HepG2 (cell line): ENCODE data around the gene EOLA1. TPM values are rescaled to one million over a fixed set of nuclear protein-coding genes. Genes with fewer than 3 reads are reported as not detected.
"Not testable (repeated sequence)": the region's sequence is repeated elsewhere in the genome, so short reads cannot be mapped to it uniquely, and the experiment has no call there.

ENCODE experiments used
- ATAC-seq: fragments of 200-7000 bp; cut with Tn5 transposase; 3 replicates; pipeline ENCODE4 v1.9.1; 2020; ENCODE audit warnings: mild to moderate bottlenecking, moderate library complexity
- BruUV-seq: library from RNA; stranded (reverse); fragments of 400-500 nt; replicated peaks from 2 replicates; lab custom pipeline; 2021; lab: Mats Ljungman, UMichigan
- CTCF ChIA-PET: fragments of 300-600 bp; formaldehyde crosslinking; extraction: SDS; loops from one replicate; lab custom pipeline; 2021; ENCODE audit warnings: low total read pairs, inconsistent platforms, low intra/inter-chr PET ratio; lab: Yijun Ruan, JAX
- POLR2A ChIA-PET: fragments of 350-600 bp; sonication (Branson Sonifier 250); formaldehyde crosslinking; loops from one replicate; lab custom pipeline; 2020; ENCODE audit warnings: antibody characterized with exemption, inconsistent platforms; lab: Yijun Ruan, JAX
- DNase-seq: peaks from one replicate; pipeline ENCODE4 v3.0.0-alpha.2; 2015; ENCODE audit warnings: low spot score
- FAIRE-seq: peaks from 3 replicates; lab custom pipeline; 2011; peaks lifted over from hg19 to GRCh38; lab: Jason Lieb, UNC
- H2AFZ ChIP-seq: one replicate; pipeline ENCODE4 v1.6.1; 2011; ENCODE audit warnings: low read length, inconsistent platforms
- H3K27ac ChIP-seq: fragments of 300-600 bp; 3 replicates; pipeline ENCODE4 v1.8.0; 2011; ENCODE audit warnings: mixed run types, mild to moderate bottlenecking, mixed read lengths, low read length, inconsistent platforms; ENCODE audit not compliant: insufficient read depth; ENCODE audit errors: extremely low read length
- H3K27me3 ChIP-seq, 2 experiments: fragments of 200-600 bp in 1 of 2; 2 replicates in 1 of 2; 3 replicates in 1 of 2; pipeline versions ENCODE4 v1.6.0 to v1.8.0; 2011; ENCODE audit warnings: low read length in 2 of 2, mild to moderate bottlenecking in 2 of 2, moderate library complexity in 2 of 2, inconsistent platforms in 1 of 2; ENCODE audit not compliant: insufficient read depth in 2 of 2, control insufficient read depth in 1 of 2
- H3K36me3 ChIP-seq, 2 experiments: fragments of 200-600 bp in 1 of 2; replicated peaks in 1 of 2; 2 replicates in 1 of 2; 3 replicates in 1 of 2; pipeline versions ENCODE4 v1.5.1 to v1.8.0; 2011; ENCODE audit warnings: low read length in 2 of 2, inconsistent platforms in 1 of 2; ENCODE audit not compliant: insufficient read depth in 2 of 2, control insufficient read depth in 1 of 2
- H3K4me1 ChIP-seq: 2 replicates; pipeline ENCODE4 v1.5.1; 2012; ENCODE audit warnings: low read length, inconsistent platforms; ENCODE audit not compliant: insufficient read depth
- H3K4me2 ChIP-seq: 2 replicates; pipeline ENCODE4 v1.6.0; 2011; ENCODE audit warnings: low read depth, low read length, inconsistent platforms
- H3K4me3 ChIP-seq, 3 experiments: fragments of 200-600 bp in 1 of 3; sonication (generic), shearing (Covaris generic) in 1 of 3; replicated peaks in 1 of 3; 2 replicates each; pipeline ENCODE4 v1.5.1; 2011 to 2016; ENCODE audit warnings: low read length in 3 of 3, inconsistent platforms in 2 of 3, low read depth in 2 of 3, mild to moderate bottlenecking in 2 of 3, control low read depth in 1 of 3, mixed read lengths in 1 of 3; ENCODE audit not compliant: insufficient read depth in 1 of 3
- H3K79me2 ChIP-seq: one replicate; pipeline ENCODE4 v1.6.1; 2011; ENCODE audit warnings: low read length, inconsistent platforms; ENCODE audit not compliant: insufficient read depth
- H3K9ac ChIP-seq: 2 replicates; pipeline ENCODE4 v1.6.0; 2011; ENCODE audit warnings: mild to moderate bottlenecking, low read depth, low read length, inconsistent platforms; ENCODE audit not compliant: insufficient read depth
- H3K9me3 ChIP-seq: 2 replicates; pipeline ENCODE4 v1.5.1; 2012; ENCODE audit warnings: mild to moderate bottlenecking, low read length
- H4K20me1 ChIP-seq: 2 replicates; pipeline ENCODE4 v1.6.0; 2011; ENCODE audit warnings: inconsistent platforms, mild to moderate bottlenecking, low read length, moderate library complexity; ENCODE audit not compliant: insufficient read depth
- FOSL2 ChIP-seq: sonication (generic); formaldehyde crosslinking; IDR thresholded peaks from 2 replicates; pipeline ENCODE4 v1.4.0; 2020; ENCODE audit warnings: missing genetic modification reagents
- GABPA ChIP-seq, 2 experiments: IDR thresholded peaks; 2 replicates each; pipeline ENCODE4 v1.6.1; 2011 to 2016; ENCODE audit warnings: low read depth in 2 of 2, low read length in 1 of 2, missing biosample characterization in 1 of 2, missing genetic modification characterization in 1 of 2
- GABPB1 ChIP-seq: IDR thresholded peaks from 2 replicates; pipeline ENCODE4 v1.6.1; 2016; ENCODE audit warnings: mild to moderate bottlenecking, missing genetic modification reagents, moderate library complexity, missing compliant biosample characterization
- RFX3 ChIP-seq: IDR thresholded peaks from 2 replicates; pipeline ENCODE4 v1.6.1; 2016; ENCODE audit warnings: missing biosample characterization, missing genetic modification reagents
- WGBS: methylation state at CpG from one replicate; pipeline ENCODE4 v1.1.6; 2017; ENCODE audit warnings: low lambda C conversion rate; 5-methylcytosine and 5-hydroxymethylcytosine counted together
- in situ Hi-C: cut with HindIII; loops from 2 replicates; pipeline ENCODE4 v1.10.0; 2017; ENCODE audit warnings: low pct_unique_long_range_greater_than_20kb; ENCODE audit not compliant: extremely low pct_ligation_motif_present
- intact Hi-C: fragments of 100-400 bp; cut with micrococcal nuclease; formaldehyde crosslinking; loops from one replicate; pipeline ENCODE4 v1.10.0; 2022; ENCODE audit not compliant: unreplicated experiment
- polyA plus RNA-seq, 8 experiments: library from polyadenylated mRNA; depleted of rRNA in 3 of 8; stranded (reverse) in 7 of 8; unstranded in 1 of 8; fragments of >200 nt; fragmentation: Illumina TruSeq in 4 of 8; extraction: Trizol in 4 of 8; gene quantifications; 2 replicates each; pipeline versions ENCODE4 v1.2.1 to v1.2.3, GENCODE V29; 2011 to 2016; ENCODE audit warnings: low read depth in 4 of 8, missing spikeins in 1 of 8, mixed read lengths in 1 of 8; ENCODE audit not compliant: insufficient read depth in 1 of 8
- total RNA-seq, 5 experiments: library from RNA; depleted of rRNA; stranded (reverse); fragments of >200 nt; fragmentation: Illumina TruSeq; extraction: Trizol; gene quantifications; 2 replicates each; pipeline ENCODE4 v1.2.3, GENCODE V29; 2016; ENCODE audit warnings: low read depth in 1 of 5

The EOLA1 gene
- total and polyA plus RNA-seq, 2 of the 13 experiments (the other 11 are each of a cell fraction or from before 2014, with no cell fraction given), result 6.5 to 9.6 TPM

GRCh38 chrX:149525389-149525788 is 15.4 kb upstream of the EOLA1 start:
- H4K20me1 ChIP-seq; H3K27ac ChIP-seq; H3K9ac ChIP-seq; BruUV-seq; CTCF ChIA-PET; H3K4me3 ChIP-seq; H2AFZ ChIP-seq; intact Hi-C loops; H3K27me3 ChIP-seq; in situ Hi-C loops; H3K79me2 ChIP-seq; H3K4me1 ChIP-seq; H3K9me3 ChIP-seq; H3K4me2 ChIP-seq; H3K36me3 ChIP-seq; TF ChIP-seq GABPA (IDR thresholded peaks at IDR 0.05; ENCODE audit: low read depth, low read length): not testable (repeated sequence)
- FAIRE-seq, result peak; percentile 83
- peak; percentile 27 for DNase-seq
- ATAC-seq, result peak; percentile 85
- WGBS, result no CpG with 5 or more reads among the region's 10 CpGs
- POLR2A ChIA-PET, result interaction anchor here (1.8 kb wide), 1 partner anchor 15 kb away, joined by 3 read pairs; the partner anchor contains the start of gene EOLA1
- 0 out of 2 replicates have a peak, but pooled peaks have one; percentile 19 for TF ChIP-seq GABPB1 (CRISPR knock-in tag)
- peak; percentile 25; the same call in 1 of the 2 replicates for TF ChIP-seq GABPA (CRISPR knock-in tag; IDR thresholded peaks at IDR 0.05; ENCODE audit: low read depth)
- TF ChIP-seq FOSL2 (CRISPR knock-in tag), result peak; percentile 47
- TF ChIP-seq RFX3 (CRISPR knock-in tag), result peak; percentile 49; the same call in 1 of the 2 replicates

GRCh38 chrX:149525903-149526302 is 14.9 kb upstream of the EOLA1 start:
- H3K9me3 ChIP-seq, H2AFZ ChIP-seq, CTCF ChIA-PET, DNase-seq, H4K20me1 ChIP-seq, intact Hi-C loops, H3K9ac ChIP-seq, H3K4me2 ChIP-seq, H3K27me3 ChIP-seq, BruUV-seq, H3K36me3 ChIP-seq, H3K4me1 ChIP-seq, in situ Hi-C loops, H3K27ac ChIP-seq, FAIRE-seq, H3K79me2 ChIP-seq, H3K4me3 ChIP-seq: not testable (repeated sequence)
- POLR2A ChIA-PET, result interaction anchor here (1.8 kb wide), 1 partner anchor 15 kb away, joined by 3 read pairs; the partner anchor contains the start of gene EOLA1
- peak; percentile 25 for ATAC-seq
- no CpG with 5 or more reads among the region's 5 CpGs for WGBS

GRCh38 chrX:149526318-149527033 is 14.3 kb upstream of the EOLA1 start:
- H3K9me3 ChIP-seq, H3K4me1 ChIP-seq, CTCF ChIA-PET, H2AFZ ChIP-seq, H3K27ac ChIP-seq, H3K79me2 ChIP-seq, H3K27me3 ChIP-seq, intact Hi-C loops, DNase-seq, H3K4me2 ChIP-seq, FAIRE-seq, H3K36me3 ChIP-seq, BruUV-seq, ATAC-seq, in situ Hi-C loops, H3K9ac ChIP-seq, H4K20me1 ChIP-seq, H3K4me3 ChIP-seq: not testable (repeated sequence)
- 89% methylated on average over 1 of the region's 13 CpGs for WGBS
- POLR2A ChIA-PET, result interaction anchor here (1.8 kb wide), 1 partner anchor 14 kb away, joined by 3 read pairs; the partner anchor contains the start of gene EOLA1
